ENCODE data around the gene COG8.

The COG8 gene

DNA sequence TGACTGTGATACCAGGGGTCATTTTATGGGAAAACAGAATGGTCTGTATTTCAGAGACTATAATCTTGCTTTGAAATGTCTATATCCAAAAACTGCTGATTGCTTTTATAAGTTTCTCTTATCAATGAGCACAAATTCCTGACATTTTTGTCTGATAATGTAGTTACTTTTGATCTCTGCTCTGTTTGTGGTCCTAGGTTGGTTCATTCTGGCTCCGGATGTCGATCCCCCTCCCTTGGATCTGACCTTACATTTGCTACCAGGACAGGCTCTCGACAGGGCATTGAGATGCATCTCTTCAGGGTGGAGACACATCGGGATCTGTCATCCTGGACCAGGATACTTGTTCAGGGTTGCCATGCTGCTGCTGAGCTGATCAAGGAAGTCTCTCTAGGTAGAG, 55.5 kb downstream of the COG8 start:
- no peak for DNase-seq

DNA sequence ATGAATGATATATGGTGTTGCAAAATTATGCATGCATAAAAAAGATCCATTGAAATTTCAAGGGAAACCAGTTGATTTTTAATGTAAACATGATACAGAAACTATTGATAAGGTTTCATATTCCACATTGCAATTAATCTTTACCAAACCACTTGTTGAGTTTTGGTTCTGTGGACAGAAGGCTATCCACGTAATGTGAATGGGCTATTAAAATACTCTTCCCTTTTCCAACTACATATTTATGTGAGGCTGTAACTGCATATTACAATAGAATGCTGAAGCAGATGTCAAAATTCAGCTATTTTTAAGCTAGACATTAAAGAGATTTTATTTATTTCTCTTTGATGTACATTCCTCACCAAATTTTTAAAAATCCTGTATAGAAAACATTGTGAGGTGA, 62.0 kb downstream of the COG8 start:
- no peak for DNase-seq
